Measurements from ENCODE around the gene SLC2A5. TPM values are rescaled to one million over a fixed set of nuclear protein-coding genes. Genes with fewer than 3 reads are reported as not detected.
A peak's percentile ranks its signal among the peaks of the same experiment; 100 is the strongest.

The SLC2A5 gene
- total and polyA plus RNA-seq, 2 of the 4 experiments (the other 2 are of a cell fraction), result 0.03 to 0.18 TPM

DNA sequence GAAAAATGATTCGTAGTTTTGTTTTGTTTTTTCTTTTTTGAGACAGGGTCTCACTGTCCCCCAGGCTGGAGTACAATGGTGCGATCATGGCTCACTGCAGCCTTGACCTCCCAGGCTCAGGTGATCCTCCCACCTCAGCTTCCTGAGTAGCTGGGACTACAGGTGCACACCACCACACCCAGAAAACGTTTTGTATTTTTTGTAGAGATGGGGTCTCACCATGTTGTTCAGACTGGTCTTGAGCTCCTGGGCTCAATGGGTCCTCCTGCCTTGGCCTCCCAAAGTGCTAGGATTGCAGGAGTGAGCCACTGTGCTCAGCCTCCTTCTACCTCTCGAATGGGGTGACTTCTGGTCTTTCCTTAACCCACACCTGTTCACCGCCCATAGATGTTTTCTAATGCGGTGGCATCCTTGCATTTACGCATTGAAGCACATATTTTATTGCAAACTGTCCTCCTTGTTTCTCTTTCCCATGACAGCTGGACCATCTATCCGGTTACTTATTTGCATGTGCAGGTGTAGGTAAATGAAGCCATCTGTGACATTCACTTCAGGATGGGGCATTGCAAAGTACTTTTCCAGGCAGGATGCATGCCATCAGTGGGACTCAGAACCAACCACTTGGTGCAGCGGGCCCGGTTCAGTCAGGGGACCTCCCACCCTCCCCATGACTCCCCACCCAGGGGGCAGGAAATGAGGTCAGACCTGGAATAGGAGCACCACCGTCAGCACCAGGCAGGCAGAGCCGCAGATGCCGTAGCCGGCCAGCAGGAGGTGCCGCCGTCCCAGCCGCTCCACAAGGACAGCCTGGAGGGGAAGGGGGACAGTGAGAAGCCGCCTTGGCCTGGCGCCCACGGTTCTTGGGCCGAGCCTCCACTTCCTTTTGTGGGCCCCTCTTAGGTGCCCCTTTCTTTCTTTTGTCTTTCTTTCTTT lies 59.7 kb downstream of the SLC2A5 start:
- H4K91ac ChIP-seq (ENCODE audit: insufficient read depth, low read depth, low read length), result no peak overlapping the region
- H3K36me3 ChIP-seq (ENCODE audit: control insufficient read depth, insufficient read depth, low read length), result no peaks in the 10 kb centered on the region
- peak overlapping the region; percentile 24 for H2AK9ac ChIP-seq (replicated peaks; ENCODE audit: low read depth, low read length, poor library complexity)
- H3K4ac ChIP-seq (ENCODE audit: low read depth, low read length), result no peak overlapping the region
- no peak overlapping the region for H3K4me2 ChIP-seq (ENCODE audit: low read depth, low read length)
- ChIA-PET CTCF (interaction anchor here (0.5 kb wide), 1 partner anchor 71 kb away, joined by 3 read pairs; no protein-coding TSS in a partner anchor), POLR2A (ENCODE audit: unreplicated experiment) (no interaction called here)
- dilution Hi-C loops (cut with HindIII; ENCODE audit: low sequenced_read_pairs, unreplicated experiment) (no loop called here), in situ Hi-C loops (cut with MboI; ENCODE audit: low sequenced_read_pairs) (loop anchor here (5.0 kb wide), 1 partner anchor 93 kb away; no protein-coding TSS in a partner anchor), intact Hi-C loops (cut with micrococcal nuclease) (loop anchor here (1.0 to 5.0 kb wide), 2 partner anchors 92 to 137 kb away; no protein-coding TSS in a partner anchor)
- H3K56ac ChIP-seq (ENCODE audit: extremely low read depth, insufficient read depth, low read length), result no peak overlapping the region
- H2AK5ac ChIP-seq (ENCODE audit: low read depth, low read length), result no peak overlapping the region
- no TSS peak for BruUV-seq (replicated peaks)
- H3K9me1 ChIP-seq (ENCODE audit: insufficient read depth, low read length), result no peaks in the 10 kb centered on the region
- H3K9me3 ChIP-seq (ENCODE audit: control insufficient read depth, insufficient read depth, low read length), result no peaks in the 10 kb centered on the region
- no peak overlapping the region for H4K8ac ChIP-seq (ENCODE audit: low read depth in 2 of 2, low read length in 2 of 2)
- TF ChIP-seq NFE2L2 (IDR thresholded peaks at IDR 0.05; ENCODE audit: low read depth, low read length), result no peak
- TF ChIP-seq, protein P1, sequence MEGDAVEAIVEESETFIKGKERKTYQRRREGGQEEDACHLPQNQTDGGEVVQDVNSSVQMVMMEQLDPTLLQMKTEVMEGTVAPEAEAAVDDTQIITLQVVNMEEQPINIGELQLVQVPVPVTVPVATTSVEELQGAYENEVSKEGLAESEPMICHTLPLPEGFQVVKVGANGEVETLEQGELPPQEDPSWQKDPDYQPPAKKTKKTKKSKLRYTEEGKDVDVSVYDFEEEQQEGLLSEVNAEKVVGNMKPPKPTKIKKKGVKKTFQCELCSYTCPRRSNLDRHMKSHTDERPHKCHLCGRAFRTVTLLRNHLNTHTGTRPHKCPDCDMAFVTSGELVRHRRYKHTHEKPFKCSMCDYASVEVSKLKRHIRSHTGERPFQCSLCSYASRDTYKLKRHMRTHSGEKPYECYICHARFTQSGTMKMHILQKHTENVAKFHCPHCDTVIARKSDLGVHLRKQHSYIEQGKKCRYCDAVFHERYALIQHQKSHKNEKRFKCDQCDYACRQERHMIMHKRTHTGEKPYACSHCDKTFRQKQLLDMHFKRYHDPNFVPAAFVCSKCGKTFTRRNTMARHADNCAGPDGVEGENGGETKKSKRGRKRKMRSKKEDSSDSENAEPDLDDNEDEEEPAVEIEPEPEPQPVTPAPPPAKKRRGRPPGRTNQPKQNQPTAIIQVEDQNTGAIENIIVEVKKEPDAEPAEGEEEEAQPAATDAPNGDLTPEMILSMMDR (conservative IDR thresholded peaks at IDR 0.05; ENCODE audit: low read depth, low read length), result peak; percentile 62
- TF ChIP-seq SMC3 (IDR thresholded peaks at IDR 0.05; ENCODE audit: low read depth, low read length), result peak; percentile 59
- TF ChIP-seq RCOR1 (IDR thresholded peaks at IDR 0.05; ENCODE audit: insufficient replicate concordance, low read length), result no peak
- peak; percentile 59 for TF ChIP-seq RAD21 (IDR thresholded peaks at IDR 0.05; ENCODE audit: low read length)
- TF ChIP-seq MXI1 (IDR thresholded peaks at IDR 0.05; ENCODE audit: borderline replicate concordance, low read depth, low read length), result no peak
- no peak for TF ChIP-seq CEBPB (IDR thresholded peaks at IDR 0.05; ENCODE audit: low read depth, low read length)
- TF ChIP-seq, protein P2, sequence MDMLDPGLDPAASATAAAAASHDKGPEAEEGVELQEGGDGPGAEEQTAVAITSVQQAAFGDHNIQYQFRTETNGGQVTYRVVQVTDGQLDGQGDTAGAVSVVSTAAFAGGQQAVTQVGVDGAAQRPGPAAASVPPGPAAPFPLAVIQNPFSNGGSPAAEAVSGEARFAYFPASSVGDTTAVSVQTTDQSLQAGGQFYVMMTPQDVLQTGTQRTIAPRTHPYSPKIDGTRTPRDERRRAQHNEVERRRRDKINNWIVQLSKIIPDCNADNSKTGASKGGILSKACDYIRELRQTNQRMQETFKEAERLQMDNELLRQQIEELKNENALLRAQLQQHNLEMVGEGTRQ (IDR thresholded peaks at IDR 0.05; ENCODE audit: low read depth, low read length), result no peak
- no peak for TF ChIP-seq FOS (IDR thresholded peaks at IDR 0.05; ENCODE audit: low read depth, low read length)
- TF ChIP-seq MAFK (IDR thresholded peaks at IDR 0.05; ENCODE audit: low read depth, low read length), result no peak
- TF ChIP-seq BHLHE40 (IDR thresholded peaks at IDR 0.05; ENCODE audit: low read depth, low read length), result no peak
- no peak for TF ChIP-seq MAZ (IDR thresholded peaks at IDR 0.05; ENCODE audit: borderline replicate concordance, low read depth, low read length)
- TF ChIP-seq POLR2A (IDR thresholded peaks at IDR 0.05; ENCODE audit: low read depth, low read length), result no peak
- TF ChIP-seq, protein P3, sequence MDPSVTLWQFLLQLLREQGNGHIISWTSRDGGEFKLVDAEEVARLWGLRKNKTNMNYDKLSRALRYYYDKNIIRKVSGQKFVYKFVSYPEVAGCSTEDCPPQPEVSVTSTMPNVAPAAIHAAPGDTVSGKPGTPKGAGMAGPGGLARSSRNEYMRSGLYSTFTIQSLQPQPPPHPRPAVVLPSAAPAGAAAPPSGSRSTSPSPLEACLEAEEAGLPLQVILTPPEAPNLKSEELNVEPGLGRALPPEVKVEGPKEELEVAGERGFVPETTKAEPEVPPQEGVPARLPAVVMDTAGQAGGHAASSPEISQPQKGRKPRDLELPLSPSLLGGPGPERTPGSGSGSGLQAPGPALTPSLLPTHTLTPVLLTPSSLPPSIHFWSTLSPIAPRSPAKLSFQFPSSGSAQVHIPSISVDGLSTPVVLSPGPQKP (IDR thresholded peaks at IDR 0.05; ENCODE audit: borderline replicate concordance, low read depth, low read length), result no peak
- H3K79me1 ChIP-seq (ENCODE audit: low read depth in 1 of 2, low read length in 2 of 2), result no peaks in the 10 kb centered on the region
- no peak overlapping the region for H3K27ac ChIP-seq (ENCODE audit: insufficient read depth, low read length)
- H3K9ac ChIP-seq (ENCODE audit: low read depth, low read length), result no peak overlapping the region
- ATAC-seq (ENCODE audit: low read depth) (peak; percentile 43; the same call in 1 of the 2 replicates), DNase-seq (peak; percentile 28)
- no peak overlapping the region for H2BK15ac ChIP-seq (ENCODE audit: low read depth, low read length)
- H4K20me1 ChIP-seq (ENCODE audit: insufficient read depth, low read length), result no peaks in the 10 kb centered on the region
- no peak overlapping the region for H2BK20ac ChIP-seq (ENCODE audit: low read depth, low read length)
- no peak overlapping the region for H3K14ac ChIP-seq (replicated peaks; ENCODE audit: low read depth, low read length)
- H3K4me3 ChIP-seq (ENCODE audit: insufficient read depth, low read depth, low read length), result no peak overlapping the region
- no peak overlapping the region for H2AFZ ChIP-seq (replicated peaks; ENCODE audit: low read length, poor library complexity)
- H2BK5ac ChIP-seq (ENCODE audit: low read depth, low read length, poor library complexity, severe bottlenecking), result no peak overlapping the region
- peaks cover 1% of the 10 kb centered on the region; the same call in 1 of the 2 replicates for H3K4me1 ChIP-seq (ENCODE audit: control insufficient read depth, insufficient read depth, low read length)
- peaks cover 8% of the 10 kb centered on the region; the same call in 1 of the 2 replicates for H3K27me3 ChIP-seq (ENCODE audit: control insufficient read depth, insufficient read depth, low read length)
- no peak overlapping the region for H3K23ac ChIP-seq (ENCODE audit: low read depth, low read length)
- H2BK120ac ChIP-seq (ENCODE audit: low read depth, low read length), result no peak overlapping the region
- no peak overlapping the region for H3K18ac ChIP-seq (ENCODE audit: low read depth, low read length)
- H4K5ac ChIP-seq (ENCODE audit: low read depth, low read length), result no peak overlapping the region
- WGBS, 2 experiments (ENCODE audit: extremely low coverage in 2 of 2, insufficient read length in 1 of 2), result 60% methylated on average over 1 of the region's 21 CpGs; no CpG with 5 or more reads in 1 of the 2 experiments
